Caco-2 (cell line): Measurements from ENCODE around the gene UBL7. TPM values are rescaled to one million over a fixed set of nuclear protein-coding genes. Genes with fewer than 3 reads are reported as not detected.

Experiments
- BruUV-seq: library from RNA; stranded (reverse); fragments of 400-500 nt; replicated peaks from 2 replicates; lab custom pipeline; 2021; lab: Mats Ljungman, UMichigan
- CTCF ChIA-PET: fragments of 300-600 bp; sonication (Branson Sonifier 250); formaldehyde crosslinking; loops from one replicate; lab custom pipeline; 2022; ENCODE audit warnings: antibody characterized with exemption; lab: Charles Lee
- POLR2A ChIA-PET: fragments of 300-600 bp; sonication (Branson Sonifier 250); formaldehyde crosslinking; loops from one replicate; lab custom pipeline; 2022; ENCODE audit warnings: antibody characterized with exemption; lab: Charles Lee
- DNase-seq, 2 experiments: peaks; one replicate each; pipeline versions ENCODE4 v3.0.0 to v3.0.0-alpha.2; 2020 to 2022
- H3K27me3 ChIP-seq: replicated peaks from 2 replicates; pipeline ENCODE4 v1.6.0; 2011; ENCODE audit warnings: low read length; ENCODE audit not compliant: control insufficient read depth, insufficient read depth
- H3K36me3 ChIP-seq: 2 replicates; pipeline ENCODE4 v1.5.1; 2011; ENCODE audit warnings: low read length; ENCODE audit not compliant: control insufficient read depth, insufficient read depth
- H3K4me1 ChIP-seq: fragments of 250-450 bp; sonication (Bioruptor Pico); 2 replicates; pipeline ENCODE4 v1.5.1; 2020; ENCODE audit warnings: mild to moderate bottlenecking
- H3K4me3 ChIP-seq: 2 replicates; pipeline ENCODE4 v1.5.1; 2011; ENCODE audit warnings: low read depth, mild to moderate bottlenecking, control low read depth, low read length
- H3K9me3 ChIP-seq: fragments of 250-450 bp; sonication (Bioruptor Pico); 2 replicates; pipeline ENCODE4 v1.5.1; 2020; ENCODE audit warnings: mild to moderate bottlenecking, moderate library complexity
- H3K27ac Mint-ChIP-seq: one replicate; pipeline ENCODE4 v1.8.0; 2022; ENCODE audit warnings: mixed read lengths; ENCODE audit not compliant: unreplicated experiment
- H3K27me3 Mint-ChIP-seq: one replicate; pipeline ENCODE4 v1.8.0; 2022; ENCODE audit warnings: mixed read lengths; ENCODE audit not compliant: insufficient read depth, unreplicated experiment
- H3K36me3 Mint-ChIP-seq: one replicate; pipeline ENCODE4 v1.8.0; 2022; ENCODE audit warnings: mild to moderate bottlenecking, mixed read lengths; ENCODE audit not compliant: insufficient read depth, unreplicated experiment
- H3K4me1 Mint-ChIP-seq: one replicate; pipeline ENCODE4 v1.8.0; 2022; ENCODE audit warnings: low read depth, mixed read lengths; ENCODE audit not compliant: unreplicated experiment
- H3K4me3 Mint-ChIP-seq: one replicate; pipeline ENCODE4 v1.8.0; 2022; ENCODE audit warnings: mild to moderate bottlenecking, moderate library complexity, mixed read lengths; ENCODE audit not compliant: unreplicated experiment
- H3K9me3 Mint-ChIP-seq: one replicate; pipeline ENCODE4 v1.8.0; 2022; ENCODE audit warnings: mixed read lengths; ENCODE audit not compliant: unreplicated experiment
- CTCF ChIP-seq, 2 experiments: fragments of 200-600 bp in 1 of 2; IDR thresholded peaks; 1 replicate in 1 of 2; 2 replicates in 1 of 2; pipeline versions ENCODE4 v1.5.1 to v1.8.0; 2011 to 2022; ENCODE audit warnings: antibody characterized with exemption in 1 of 2, control low read depth in 1 of 2, inconsistent platforms in 1 of 2, low read depth in 1 of 2, low read length in 1 of 2, mild to moderate bottlenecking in 1 of 2, moderate library complexity in 1 of 2; ENCODE audit not compliant: insufficient read depth in 1 of 2, severe bottlenecking in 1 of 2, unreplicated experiment in 1 of 2
- intact Hi-C: fragments of 100-400 bp; cut with micrococcal nuclease; formaldehyde crosslinking; loops from one replicate; pipeline ENCODE4 v1.10.0; 2022; ENCODE audit not compliant: unreplicated experiment
- total RNA-seq: library from RNA; stranded (reverse); gene quantifications from 2 replicates; pipeline ENCODE4 v1.2.3, GENCODE V29; 2022

The UBL7 gene
- total RNA-seq, 1 experiment from 2014 or later, result 34.4 TPM

GRCh38 chr15:74502301-74502700 is 41.3 kb upstream of the UBL7 start:
- Mint-ChIP-seq H3K9me3 (no peaks in the 10 kb centered on the region), H3K4me3 (no peak overlapping the region), H3K36me3 (peaks cover 10% of the 10 kb centered on the region), H3K27me3 (no peaks in the 10 kb centered on the region), H3K27ac (no peak overlapping the region), H3K4me1 (no peaks in the 10 kb centered on the region)
- TF ChIP-seq CTCF (IDR thresholded peaks at IDR 0.05; ENCODE audit: insufficient read depth in 1 of 2, low read depth in 1 of 2, low read length in 1 of 2, severe bottlenecking in 1 of 2, unreplicated experiment in 1 of 2), result peak in 1 of 2 experiments; percentile 12
- no peaks in the 10 kb centered on the region for H3K4me1 ChIP-seq
- intact Hi-C loops, result loop anchor here (2.0 kb wide), 1 partner anchor 38 kb away; the partner anchor contains the start of gene ARID3B
- no peaks in the 10 kb centered on the region for H3K27me3 ChIP-seq
- ChIA-PET CTCF (no interaction called here), POLR2A (no interaction called here)
- no peak overlapping the region for H3K4me3 ChIP-seq
- H3K36me3 ChIP-seq, result no peaks in the 10 kb centered on the region
- DNase-seq, result no peak
- H3K9me3 ChIP-seq, result no peaks in the 10 kb centered on the region
- no TSS peak for BruUV-seq

- Histone ChIP-seq H3K36me3 (no peaks in the 10 kb centered on the region), H3K9me3 (no peaks in the 10 kb centered on the region), H3K4me3 (no peak overlapping the region), H3K4me1 (no peaks in the 10 kb centered on the region), H3K27me3 (no peaks in the 10 kb centered on the region)
- POLR2A ChIA-PET, result no interaction called here
- no peak overlapping the region for H3K27ac Mint-ChIP-seq
- intact Hi-C loops, result no loop called here
- H3K9me3 Mint-ChIP-seq, result no peaks in the 10 kb centered on the region
- H3K4me3 Mint-ChIP-seq, result no peak overlapping the region
- no peak for TF ChIP-seq CTCF (IDR thresholded peaks at IDR 0.05; ENCODE audit: insufficient read depth in 1 of 2, low read depth in 1 of 2, low read length in 1 of 2, severe bottlenecking in 1 of 2, unreplicated experiment in 1 of 2)
- H3K4me1 Mint-ChIP-seq, result no peaks in the 10 kb centered on the region
- no peak for DNase-seq
- CTCF ChIA-PET, result no interaction called here
- H3K27me3 Mint-ChIP-seq, result no peaks in the 10 kb centered on the region
- no TSS peak for BruUV-seq
- peaks cover 10% of the 10 kb centered on the region for H3K36me3 Mint-ChIP-seq
These were observed 39.4 kb upstream of the UBL7 start for GRCh38 chr15:74500401-74500800.

GRCh38 chr15:74499366-74499765 is 38.4 kb upstream of the UBL7 start:
- peaks cover 10% of the 10 kb centered on the region for H3K36me3 Mint-ChIP-seq
- Histone ChIP-seq H3K27me3 (no peaks in the 10 kb centered on the region), H3K4me3 (no peak overlapping the region), H3K36me3 (no peaks in the 10 kb centered on the region), H3K9me3 (no peaks in the 10 kb centered on the region), H3K4me1 (no peaks in the 10 kb centered on the region)
- no peak overlapping the region for H3K27ac Mint-ChIP-seq
- ChIA-PET CTCF (interaction anchor here (0.6 kb wide), 1 partner anchor 121 kb away, joined by 4 read pairs; no protein-coding TSS in a partner anchor), POLR2A (no interaction called here)
- TF ChIP-seq CTCF (IDR thresholded peaks at IDR 0.05; ENCODE audit: insufficient read depth in 1 of 2, low read depth in 1 of 2, low read length in 1 of 2, severe bottlenecking in 1 of 2, unreplicated experiment in 1 of 2), result no peak
- H3K4me1 Mint-ChIP-seq, result no peaks in the 10 kb centered on the region
- H3K4me3 Mint-ChIP-seq, result no peak overlapping the region
- H3K27me3 Mint-ChIP-seq, result no peaks in the 10 kb centered on the region
- no peaks in the 10 kb centered on the region for H3K9me3 Mint-ChIP-seq
- DNase-seq, result no peak
- no TSS peak for BruUV-seq
- intact Hi-C loops, result no loop called here
